ENCODE results near the gene NSMCE1. TPM values are rescaled to one million over a fixed set of nuclear protein-coding genes. Genes with fewer than 3 reads are reported as not detected.
A peak's percentile ranks its signal among the peaks of the same experiment; 100 is the strongest.

Gene NSMCE1
- 62.6 and 92.1 TPM in 2 replicates for total RNA-seq (2014; rRNA removed; shearing (Covaris generic))

GRCh38 chr16:27268376-27269299 is at the start of gene NSMCE1:
Gene NSMCE1, minus strand, starts transcription at chr16:27268772. Its CDS starts 11,202 bp downstream, at chr16:27257570.
- no peaks in the 10 kb centered on the region for H3K36me3 ChIP-seq
- no peaks in the 10 kb centered on the region for H3K27me3 ChIP-seq (replicated peaks)
- H3K4me1 ChIP-seq (replicated peaks): peaks cover 16% of the 10 kb centered on the region
- H3K27ac ChIP-seq: peak within 1 kb of the TSS; percentile 68
- peak; percentile 80 to 97 for DNase-seq (ENCODE audit: low read depth in 1 of 2, low spot score in 2 of 2)
- H3K4me3 ChIP-seq: peak within 1 kb of the TSS; percentile 55
- no peaks in the 10 kb centered on the region for H3K9me3 ChIP-seq (replicated peaks)

GRCh38 chr16:27317738-27318391 is 49.3 kb upstream of the NSMCE1 start:
- no peak overlapping the region for H3K27ac ChIP-seq
- H3K4me1 ChIP-seq (replicated peaks): peaks cover 18% of the 10 kb centered on the region
- no peak overlapping the region for H3K4me3 ChIP-seq
- DNase-seq (ENCODE audit: low read depth in 1 of 2, low spot score in 2 of 2): no peak
- H3K9me3 ChIP-seq (replicated peaks): no peaks in the 10 kb centered on the region
- H3K36me3 ChIP-seq: peaks cover 3% of the 10 kb centered on the region; the same call in 1 of the 2 replicates
- H3K27me3 ChIP-seq (replicated peaks): peaks cover 11% of the 10 kb centered on the region

- no peak for DNase-seq (ENCODE audit: low read depth in 1 of 2, low spot score in 2 of 2)
- peaks cover 3% of the 10 kb centered on the region; the same call in 1 of the 2 replicates for H3K36me3 ChIP-seq
- no peaks in the 10 kb centered on the region for H3K9me3 ChIP-seq (replicated peaks)
- no peak overlapping the region for H3K27ac ChIP-seq
- H3K4me3 ChIP-seq: no peak overlapping the region
- H3K4me1 ChIP-seq (replicated peaks): peaks cover 18% of the 10 kb centered on the region
- H3K27me3 ChIP-seq (replicated peaks): peaks cover 15% of the 10 kb centered on the region
Observed at GRCh38 chr16:27317320-27317719, 48.7 kb upstream of the NSMCE1 start.

GRCh38 chr16:27316038-27316680 is 47.6 kb upstream of the NSMCE1 start:
- H3K9me3 ChIP-seq (replicated peaks): no peaks in the 10 kb centered on the region
- H3K4me3 ChIP-seq: no peak overlapping the region
- H3K27me3 ChIP-seq (replicated peaks): peaks cover 15% of the 10 kb centered on the region
- peaks cover 18% of the 10 kb centered on the region for H3K4me1 ChIP-seq (replicated peaks)
- H3K36me3 ChIP-seq: peaks cover 3% of the 10 kb centered on the region; the same call in 1 of the 2 replicates
- no peak for DNase-seq (ENCODE audit: low read depth in 1 of 2, low spot score in 2 of 2)
- no peak overlapping the region for H3K27ac ChIP-seq

- Histone ChIP-seq H3K27me3 (replicated peaks) (peaks cover 15% of the 10 kb centered on the region), H3K36me3 (peaks cover 3% of the 10 kb centered on the region; the same call in 1 of the 2 replicates), H3K4me1 (replicated peaks) (peaks cover 18% of the 10 kb centered on the region), H3K9me3 (replicated peaks) (no peaks in the 10 kb centered on the region), H3K27ac (no peak overlapping the region), H3K4me3 (no peak overlapping the region)
- DNase-seq (ENCODE audit: low read depth in 1 of 2, low spot score in 2 of 2): no peak
Observed at GRCh38 chr16:27315333-27316037, 46.9 kb upstream of the NSMCE1 start.

GRCh38 chr16:27314986-27315332 is 46.4 kb upstream of the NSMCE1 start:
- H3K27ac ChIP-seq: no peak overlapping the region
- no peaks in the 10 kb centered on the region for H3K9me3 ChIP-seq (replicated peaks)
- peaks cover 3% of the 10 kb centered on the region; the same call in 1 of the 2 replicates for H3K36me3 ChIP-seq
- no peak for DNase-seq (ENCODE audit: low read depth in 1 of 2, low spot score in 2 of 2)
- peaks cover 18% of the 10 kb centered on the region for H3K4me1 ChIP-seq (replicated peaks)
- peaks cover 15% of the 10 kb centered on the region for H3K27me3 ChIP-seq (replicated peaks)
- no peak overlapping the region for H3K4me3 ChIP-seq

GRCh38 chr16:27314161-27314723 is 45.7 kb upstream of the NSMCE1 start:
- peak overlapping the region; percentile 75 for H3K4me3 ChIP-seq
- peak in 1 of 2 experiments; percentile 31 for DNase-seq (ENCODE audit: low read depth in 1 of 2, low spot score in 2 of 2)
- peaks cover 18% of the 10 kb centered on the region for H3K4me1 ChIP-seq (replicated peaks)
- peaks cover 15% of the 10 kb centered on the region for H3K27me3 ChIP-seq (replicated peaks)
- no peaks in the 10 kb centered on the region for H3K9me3 ChIP-seq (replicated peaks)
- peaks cover 3% of the 10 kb centered on the region; the same call in 1 of the 2 replicates for H3K36me3 ChIP-seq
- peak overlapping the region; percentile 59 for H3K27ac ChIP-seq

- peak; percentile 24 to 51 for DNase-seq (ENCODE audit: low read depth in 1 of 2, low spot score in 2 of 2)
- Histone ChIP-seq H3K9me3 (replicated peaks) (0 out of 2 replicates have a peak, but pooled peaks cover 2% of the 10 kb centered on the region), H3K36me3 (peaks cover 3% of the 10 kb centered on the region; the same call in 1 of the 2 replicates), H3K27me3 (replicated peaks) (peaks cover 15% of the 10 kb centered on the region), H3K4me1 (replicated peaks) (peaks cover 18% of the 10 kb centered on the region), H3K4me3 (peak within 1 kb of the TSS; percentile 75), H3K27ac (peak within 1 kb of the TSS; percentile 59)
Observed at GRCh38 chr16:27313422-27314160, 45.0 kb upstream of the NSMCE1 start, which contains the start of gene IL4R. Gene IL4R, plus strand, starts transcription at chr16:27313974. Its CDS starts 26,230 bp downstream, at chr16:27340204.

- Histone ChIP-seq H3K9me3 (replicated peaks) (0 out of 2 replicates have a peak, but pooled peaks cover 5% of the 10 kb centered on the region), H3K4me1 (replicated peaks) (peaks cover 18% of the 10 kb centered on the region), H3K27me3 (replicated peaks) (peaks cover 15% of the 10 kb centered on the region), H3K36me3 (peaks cover 3% of the 10 kb centered on the region; the same call in 1 of the 2 replicates), H3K4me3 (peak overlapping the region; percentile 75), H3K27ac (no peak overlapping the region)
- DNase-seq (ENCODE audit: low read depth in 1 of 2, low spot score in 2 of 2): no peak
Observed at GRCh38 chr16:27312580-27313421, 44.2 kb upstream of the NSMCE1 start.

GRCh38 chr16:27311897-27312303 is 43.3 kb upstream of the NSMCE1 start:
- Histone ChIP-seq H3K36me3 (peaks cover 3% of the 10 kb centered on the region; the same call in 1 of the 2 replicates), H3K4me3 (no peak overlapping the region), H3K9me3 (replicated peaks) (0 out of 2 replicates have a peak, but pooled peaks cover 5% of the 10 kb centered on the region), H3K27ac (no peak overlapping the region), H3K4me1 (replicated peaks) (peaks cover 18% of the 10 kb centered on the region), H3K27me3 (replicated peaks) (peaks cover 15% of the 10 kb centered on the region)
- no peak for DNase-seq (ENCODE audit: low read depth in 1 of 2, low spot score in 2 of 2)

GRCh38 chr16:27311448-27311830 is 42.9 kb upstream of the NSMCE1 start:
- DNase-seq (ENCODE audit: low read depth in 1 of 2, low spot score in 2 of 2): no peak
- H3K4me3 ChIP-seq: no peak overlapping the region
- peaks cover 3% of the 10 kb centered on the region; the same call in 1 of the 2 replicates for H3K36me3 ChIP-seq
- H3K27me3 ChIP-seq (replicated peaks): peaks cover 15% of the 10 kb centered on the region
- peaks cover 18% of the 10 kb centered on the region for H3K4me1 ChIP-seq (replicated peaks)
- H3K27ac ChIP-seq: no peak overlapping the region
- 0 out of 2 replicates have a peak, but pooled peaks cover 5% of the 10 kb centered on the region for H3K9me3 ChIP-seq (replicated peaks)

Data from SJSA1 (cell line).